ENCODE results near the gene PITPNM3.

The PITPNM3 gene

DNA sequence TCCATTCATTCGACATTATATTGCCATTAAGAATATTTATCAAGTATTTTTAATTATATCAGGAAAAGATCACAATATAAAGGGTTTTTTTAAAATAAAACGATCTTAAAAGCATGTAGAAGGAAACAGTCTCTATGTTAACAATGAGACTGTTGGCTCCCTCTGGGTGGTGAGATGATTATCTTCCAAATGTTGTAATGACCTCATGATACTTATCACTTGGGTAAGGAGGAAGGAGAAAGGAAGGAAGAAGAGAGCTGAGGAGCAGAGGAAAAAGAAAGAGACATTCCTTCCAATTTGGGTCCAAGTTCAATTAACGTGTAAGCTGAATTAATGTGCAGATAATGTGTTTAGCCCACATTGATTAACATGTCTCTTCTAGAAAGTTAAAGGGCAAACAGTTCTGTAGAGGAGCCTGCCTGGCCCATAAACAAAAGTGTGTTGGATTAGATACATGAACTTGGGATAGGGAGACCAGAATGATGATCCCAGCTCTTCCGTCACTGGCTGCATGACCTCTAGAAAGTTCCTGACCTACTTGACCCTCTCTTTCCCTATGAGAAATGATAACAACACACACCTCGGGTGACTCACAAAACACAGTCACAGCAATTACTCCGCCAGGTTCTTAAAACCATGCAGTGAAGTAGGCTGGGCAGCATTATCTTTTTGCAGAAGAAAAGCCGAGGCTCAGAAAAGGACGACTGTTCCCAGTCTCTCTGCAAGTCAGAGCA lies 80.1 kb downstream of the PITPNM3 start:
- DNase-seq = no peak

DNA sequence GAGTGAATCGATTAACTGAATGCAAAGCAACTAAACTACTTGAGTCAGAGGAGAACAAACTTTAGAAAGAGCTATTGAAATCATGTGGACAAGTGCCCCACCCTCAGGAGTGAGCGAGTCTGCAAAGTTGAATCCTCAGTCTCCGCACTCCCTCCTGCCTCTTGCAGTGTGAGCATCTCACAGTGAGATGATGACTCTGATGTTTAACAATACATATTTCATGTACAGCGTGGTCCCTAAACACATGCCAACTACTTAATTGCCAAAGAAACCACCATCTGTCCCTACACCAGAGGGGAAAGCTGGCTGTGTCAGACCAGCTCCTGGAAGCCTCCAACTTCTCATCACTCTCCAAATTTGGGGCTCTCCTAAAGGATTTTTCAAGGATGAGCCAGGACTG lies 80.9 kb downstream of the PITPNM3 start:
- no peak for DNase-seq

DNA sequence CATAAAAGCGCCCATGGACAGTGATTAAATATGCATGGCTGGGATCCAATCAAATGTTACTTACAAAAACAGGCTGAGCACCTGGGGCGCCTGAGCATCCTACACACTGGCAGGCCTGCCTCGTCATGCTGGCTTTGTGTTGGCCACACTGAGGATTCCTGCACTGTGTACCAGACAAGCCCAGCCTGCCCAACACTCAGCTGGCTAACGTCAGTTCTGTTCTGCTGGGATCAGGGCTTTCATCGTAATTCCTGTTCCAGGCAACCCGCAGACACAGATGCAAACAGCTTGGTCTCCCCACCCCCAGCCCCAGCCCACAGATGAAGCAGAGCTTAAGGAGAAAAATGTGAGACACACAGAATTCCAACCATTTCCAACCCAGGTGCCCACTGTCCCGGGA lies 81.4 kb downstream of the PITPNM3 start:
- no peak for DNase-seq

DNA sequence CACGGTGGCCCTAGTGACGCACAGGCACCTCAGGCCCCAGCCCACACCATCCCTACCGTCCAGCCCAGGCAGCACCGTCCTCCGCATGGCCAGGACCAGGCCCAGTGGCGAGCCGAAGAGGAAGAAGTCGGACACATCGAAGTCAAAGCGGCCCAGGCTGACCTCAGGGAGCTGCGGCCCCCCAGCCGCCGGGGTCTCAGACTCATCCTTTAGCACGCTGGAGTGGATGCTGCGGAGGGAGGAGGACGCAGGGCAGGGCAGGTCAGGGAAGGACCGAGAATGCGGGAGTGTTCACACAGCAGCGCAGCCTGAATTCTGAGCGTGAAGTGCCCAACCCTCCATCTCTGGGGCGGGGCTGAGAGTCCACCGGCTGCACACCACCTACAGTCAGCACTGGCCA lies 82.0 kb downstream of the PITPNM3 start:
- DNase-seq = no peak

DNA sequence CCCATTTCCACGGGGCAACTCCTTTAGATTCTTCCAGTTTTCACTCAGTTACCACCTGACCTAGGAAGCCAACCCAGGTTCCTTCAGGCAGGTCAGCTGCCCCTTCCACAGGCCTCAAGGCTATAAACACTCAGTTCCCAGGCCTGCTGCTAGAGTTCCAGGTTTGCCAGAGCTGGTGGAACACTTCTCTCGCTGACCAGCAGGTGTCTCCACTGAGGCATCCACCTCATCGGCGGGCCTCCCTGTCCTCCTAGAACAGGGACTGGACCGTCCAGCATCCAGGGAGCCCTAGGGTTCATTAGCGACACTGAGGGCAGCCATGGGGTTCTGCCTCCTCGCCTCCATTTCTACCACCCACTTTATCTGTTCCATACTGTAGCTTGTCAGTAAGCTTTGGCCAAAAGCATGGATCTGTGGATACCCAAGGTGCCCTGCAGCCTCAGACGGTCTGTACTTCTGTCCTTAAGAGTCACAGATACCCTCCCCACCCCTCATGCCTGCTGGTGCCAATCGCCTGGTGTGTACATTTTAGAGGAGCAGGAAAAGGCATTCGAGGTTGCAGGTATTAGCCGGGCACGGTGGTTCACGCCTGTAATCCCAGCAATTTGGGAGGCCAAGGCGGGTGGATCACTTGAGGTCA lies 83.1 kb downstream of the PITPNM3 start:
- no peak for DNase-seq

DNA sequence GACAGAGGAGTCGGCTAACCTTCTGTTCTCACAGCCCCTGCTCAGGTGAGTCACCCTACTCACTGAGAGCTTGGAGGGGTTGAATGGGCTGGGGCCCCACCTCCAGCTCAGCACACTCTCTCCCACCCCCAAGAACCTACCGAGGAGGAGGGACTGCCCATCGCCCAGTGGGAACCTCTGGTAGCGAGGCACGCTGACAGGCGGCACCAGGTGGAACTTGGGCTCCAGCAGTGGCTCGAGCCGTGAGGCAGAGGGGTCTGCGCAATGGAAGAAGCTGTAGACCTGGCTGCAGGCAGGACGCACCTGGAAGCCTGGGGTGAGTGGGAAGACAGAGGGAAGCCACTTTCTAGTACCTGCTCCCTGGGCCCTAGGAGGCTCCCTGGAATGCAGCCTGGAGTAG lies 83.8 kb downstream of the PITPNM3 start:
- no peak for DNase-seq

DNA sequence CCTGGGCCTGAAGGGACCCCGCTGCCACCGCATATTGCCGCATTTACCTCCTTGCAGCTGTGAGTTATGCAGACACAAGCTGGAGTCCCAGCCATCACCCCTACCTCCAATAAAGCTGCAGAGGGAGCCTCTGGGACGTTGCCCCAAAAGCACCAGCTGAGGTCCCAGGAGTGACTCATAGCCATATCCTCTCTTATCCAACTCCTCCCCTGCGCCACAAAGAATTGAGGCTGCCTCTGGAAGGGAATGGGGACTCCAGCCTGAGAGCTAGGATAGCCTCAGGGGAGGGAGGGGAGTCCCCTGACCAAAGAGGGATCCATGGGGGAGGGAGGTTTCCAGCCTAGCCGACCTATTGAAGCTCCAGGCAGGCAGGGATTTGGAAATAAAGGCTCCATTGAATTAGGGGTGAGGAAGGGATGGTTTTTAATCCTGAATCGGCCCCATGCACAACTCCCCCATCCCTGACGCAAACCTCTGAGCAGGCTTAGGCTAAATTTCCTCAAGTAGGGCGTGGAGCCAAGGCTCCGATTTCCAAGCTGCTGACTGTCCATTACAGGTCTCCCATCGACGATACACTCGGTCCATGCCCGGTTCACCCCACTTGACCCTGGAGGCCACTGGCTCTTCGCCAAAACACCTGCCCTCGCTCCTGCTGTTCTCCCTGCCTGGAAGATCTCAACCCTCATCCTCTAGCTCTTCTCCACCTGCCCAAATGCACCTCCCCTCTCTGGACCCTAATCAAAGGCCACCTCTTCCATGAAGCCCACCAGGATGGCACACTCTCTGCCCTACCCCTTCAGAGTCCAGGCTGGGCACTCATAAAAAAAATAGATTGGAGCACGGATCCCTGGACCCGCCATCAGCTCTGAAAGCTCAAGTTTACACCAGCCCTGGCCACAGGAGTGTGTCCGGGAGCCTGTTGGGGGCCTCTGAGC lies 84.6 kb downstream of the PITPNM3 start:
- DNase-seq = no peak

DNA sequence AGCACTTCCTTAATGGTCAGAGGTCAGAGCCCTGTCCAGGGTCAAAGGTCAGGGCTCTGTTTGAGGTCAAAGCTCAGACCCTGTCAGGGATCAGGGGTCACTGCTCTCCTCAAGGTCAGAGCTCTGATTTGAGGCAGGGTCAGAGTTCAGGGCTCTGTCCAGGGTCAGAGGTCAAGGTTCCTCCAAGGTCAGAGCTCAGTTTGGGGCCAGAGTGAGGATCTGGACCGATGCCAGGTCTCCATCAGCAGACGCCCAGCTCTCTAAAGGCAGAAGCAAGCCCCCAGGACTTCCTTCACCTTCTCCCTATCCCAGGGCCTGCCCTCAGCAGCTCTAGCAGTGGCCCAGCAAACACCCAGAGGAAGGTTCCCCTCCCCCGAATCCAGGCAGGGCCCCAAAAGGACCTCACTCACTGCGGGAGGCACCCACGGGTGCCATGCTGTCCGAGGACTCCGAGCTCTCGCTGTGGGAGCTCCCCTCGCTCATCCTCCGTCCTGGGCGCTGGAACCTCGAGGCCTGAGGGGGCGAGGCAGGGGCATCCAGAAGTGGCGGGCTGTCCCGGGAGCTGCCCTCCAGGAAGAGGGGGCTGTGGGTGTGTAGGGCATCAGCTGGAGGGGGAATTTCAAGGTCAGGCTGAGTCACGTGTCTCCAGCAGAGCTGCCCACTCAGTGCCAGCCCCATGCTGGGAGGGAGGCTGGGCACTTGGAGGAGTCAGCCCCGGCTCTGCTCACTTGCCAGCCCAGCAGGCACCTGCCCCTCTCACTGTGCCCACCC lies 85.4 kb downstream of the PITPNM3 start:
- DNase-seq = no peak

DNA sequence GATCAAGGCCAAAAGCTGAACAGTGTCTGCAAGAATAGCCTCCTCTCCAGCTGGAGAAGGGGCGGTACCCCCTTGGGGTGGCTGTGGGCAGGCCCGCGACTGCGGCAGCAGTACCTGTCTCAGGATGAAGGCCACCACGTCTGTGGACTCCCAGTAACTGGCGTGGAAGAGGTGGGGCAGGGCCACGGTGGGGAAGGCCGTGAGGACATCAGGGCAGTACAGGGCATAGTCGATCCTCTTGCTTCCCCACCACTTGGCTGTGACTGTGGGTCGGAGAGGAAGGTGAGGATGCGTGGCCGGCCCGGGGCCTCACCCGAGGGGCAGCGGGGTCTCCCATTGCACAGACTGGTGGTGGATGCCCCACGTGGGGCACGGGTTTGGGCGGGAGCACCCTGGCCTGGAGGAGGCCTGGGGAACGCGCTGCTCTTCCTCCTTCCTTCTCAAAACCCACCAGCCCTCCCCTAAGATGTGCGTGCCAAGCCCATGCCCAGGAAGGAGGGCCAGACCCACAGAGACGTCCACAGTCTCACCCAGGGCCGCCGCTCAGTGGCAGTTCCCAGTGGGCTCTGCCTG lies 86.1 kb downstream of the PITPNM3 start:
- DNase-seq = no peak

DNA sequence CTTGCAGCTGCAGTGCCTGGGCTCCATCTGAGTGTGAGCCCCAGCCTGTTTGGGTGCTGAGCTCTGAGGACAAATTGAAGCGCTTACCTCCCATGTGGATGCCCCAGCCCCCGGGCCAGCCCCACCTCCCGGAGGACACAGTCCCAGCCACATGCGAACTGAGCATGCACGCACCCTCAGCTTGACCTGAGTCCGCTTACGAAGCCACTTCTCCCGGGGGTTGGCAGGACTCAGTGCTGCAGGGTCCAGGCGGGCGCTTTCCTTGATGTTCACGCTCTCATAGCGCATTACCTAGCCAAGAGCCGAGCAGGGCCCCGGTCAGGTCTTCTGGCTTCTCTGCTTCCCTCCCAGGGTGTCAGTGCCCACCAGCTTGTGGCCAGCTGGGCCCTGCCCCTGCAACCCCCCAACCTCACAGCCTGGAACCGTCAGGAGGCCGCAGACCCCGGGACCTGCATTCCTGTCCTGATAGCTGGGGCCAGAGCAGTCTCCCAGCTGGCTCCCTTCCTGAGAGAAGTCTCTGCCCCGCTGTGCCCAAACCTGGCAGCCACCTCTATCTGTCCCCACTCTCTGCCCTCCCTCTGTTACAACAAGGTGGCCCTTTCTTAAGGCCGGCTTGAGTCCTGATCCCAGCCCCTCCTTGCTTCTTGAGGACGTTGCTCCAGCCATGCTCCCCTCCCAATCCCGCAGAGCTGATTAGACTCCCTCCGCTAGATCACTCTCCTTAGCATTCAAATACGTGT lies 88.1 kb downstream of the PITPNM3 start:
- no peak for DNase-seq

DNA sequence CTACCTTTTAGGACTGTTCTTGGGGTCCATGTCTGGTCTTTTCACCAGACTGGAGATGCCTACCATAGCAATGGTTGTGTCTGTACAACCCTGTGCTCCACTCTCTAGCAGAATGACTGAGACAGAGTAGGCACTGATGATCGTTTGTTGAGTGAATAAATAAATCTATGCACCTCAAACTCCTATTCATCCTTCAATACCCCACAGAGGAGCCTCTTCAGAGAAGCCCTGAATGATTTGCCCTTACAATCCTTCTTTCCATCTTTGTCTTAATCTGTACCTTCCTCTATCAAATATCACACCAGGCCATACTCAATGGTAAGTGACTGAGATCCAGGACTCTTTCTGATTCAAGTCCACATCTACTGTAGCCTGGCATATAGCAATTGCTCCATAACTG lies 88.8 kb downstream of the PITPNM3 start:
- no peak for DNase-seq

DNA sequence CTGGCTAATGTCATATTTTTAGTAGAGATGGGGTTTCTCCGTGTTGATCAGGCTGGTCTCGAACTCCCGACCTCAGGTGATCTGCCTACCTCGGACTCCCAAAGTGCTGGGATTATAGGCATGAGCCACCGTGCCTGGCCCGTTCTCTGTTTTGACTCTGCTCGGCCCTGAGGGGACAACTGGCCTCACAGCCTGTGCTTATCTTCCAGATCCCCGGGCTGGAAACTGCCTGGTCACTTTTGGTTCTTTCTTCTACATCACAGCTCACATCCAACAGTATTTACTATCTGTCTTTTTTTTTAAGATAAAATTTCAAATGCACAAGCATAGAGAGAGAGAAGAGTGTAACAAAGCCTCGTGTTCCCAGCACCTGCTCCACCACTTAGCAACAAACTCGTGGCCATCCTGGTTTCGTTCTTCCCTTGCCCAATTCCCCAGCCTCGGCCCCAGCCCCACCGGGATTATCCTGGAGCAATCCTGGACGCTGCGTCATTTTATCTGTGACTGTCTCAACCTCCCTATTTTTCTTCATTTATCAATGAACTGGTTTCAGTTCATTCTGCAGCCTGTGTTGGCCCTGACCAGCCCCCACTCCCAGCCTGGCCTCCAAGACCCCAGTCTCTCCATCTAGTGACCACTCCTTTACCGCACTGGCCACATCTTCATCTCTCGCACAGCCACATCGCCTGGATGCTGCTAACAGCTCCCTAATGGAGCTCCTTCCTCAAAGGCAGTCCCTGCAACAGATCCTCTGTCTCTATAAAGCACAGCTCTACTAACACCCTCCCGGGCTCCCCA lies 91.0 kb downstream of the PITPNM3 start:
- no peak for DNase-seq

DNA sequence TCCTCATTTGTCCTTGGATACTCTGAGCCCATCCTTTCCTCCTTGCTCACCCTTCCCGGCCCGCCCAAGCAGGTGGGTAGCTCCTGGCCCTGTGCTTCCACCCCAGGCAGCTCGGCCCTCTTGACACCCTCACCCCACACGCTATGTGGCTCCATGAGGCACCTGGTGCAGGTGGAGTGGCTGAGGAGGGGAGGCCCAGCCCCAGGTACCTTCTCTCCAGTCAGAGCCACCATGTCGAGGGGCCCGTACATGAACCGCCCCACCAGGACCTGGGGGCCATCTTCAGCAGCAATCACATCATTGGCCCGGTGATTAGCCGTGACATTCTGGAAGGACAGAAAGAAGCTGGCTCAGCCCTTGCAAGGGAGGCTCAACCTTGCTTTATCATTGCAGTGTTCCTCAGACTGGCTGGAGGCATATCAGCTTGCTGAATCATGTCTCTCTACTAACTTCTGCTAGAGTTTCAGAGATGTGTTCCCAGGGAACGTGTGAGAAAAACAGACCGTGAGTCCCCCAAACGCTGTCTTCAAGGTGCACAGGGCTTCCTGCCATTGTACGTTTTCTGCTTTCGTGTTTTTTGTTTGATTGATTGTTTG lies 91.8 kb downstream of the PITPNM3 start:
- no peak for DNase-seq

DNA sequence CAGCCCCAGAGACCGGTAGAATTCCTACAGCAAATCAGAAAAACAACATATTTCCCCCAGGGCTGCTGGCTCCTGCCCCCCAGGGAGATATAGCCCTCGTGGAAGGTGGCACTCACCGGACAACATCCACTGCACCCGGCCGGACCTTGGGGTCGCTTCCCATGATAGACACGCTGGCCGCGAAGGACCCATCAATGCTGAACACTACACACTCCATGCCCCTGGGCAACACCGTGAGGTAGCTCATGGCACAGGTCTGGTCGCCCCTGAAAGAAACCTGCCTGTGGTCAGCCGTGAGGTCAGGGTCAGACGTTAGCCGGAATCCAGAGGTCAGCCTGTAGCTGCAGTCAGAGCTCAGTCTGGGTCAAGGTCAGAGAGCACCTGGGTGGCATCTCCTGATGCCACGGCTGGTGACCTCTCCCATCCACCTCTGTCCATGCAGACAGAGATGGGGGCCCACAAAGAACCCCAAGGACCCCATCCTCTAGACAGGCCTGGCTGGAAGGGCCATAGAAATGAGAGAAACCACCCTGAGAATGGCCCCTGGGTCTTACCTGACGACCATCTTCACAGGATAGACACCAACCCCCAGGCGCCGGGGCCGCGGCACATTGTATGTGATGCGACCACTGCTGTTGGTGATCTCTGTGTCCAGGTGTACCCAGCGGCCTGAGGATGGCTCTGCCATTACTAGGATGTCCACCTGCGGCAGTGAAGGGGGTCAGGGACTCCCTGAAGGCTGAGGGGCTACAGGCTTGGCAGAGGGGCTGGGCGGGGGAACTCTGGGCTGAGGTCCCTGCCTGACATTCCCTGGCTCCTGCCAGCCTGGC lies 92.5 kb downstream of the PITPNM3 start:
- no peak for DNase-seq

DNA sequence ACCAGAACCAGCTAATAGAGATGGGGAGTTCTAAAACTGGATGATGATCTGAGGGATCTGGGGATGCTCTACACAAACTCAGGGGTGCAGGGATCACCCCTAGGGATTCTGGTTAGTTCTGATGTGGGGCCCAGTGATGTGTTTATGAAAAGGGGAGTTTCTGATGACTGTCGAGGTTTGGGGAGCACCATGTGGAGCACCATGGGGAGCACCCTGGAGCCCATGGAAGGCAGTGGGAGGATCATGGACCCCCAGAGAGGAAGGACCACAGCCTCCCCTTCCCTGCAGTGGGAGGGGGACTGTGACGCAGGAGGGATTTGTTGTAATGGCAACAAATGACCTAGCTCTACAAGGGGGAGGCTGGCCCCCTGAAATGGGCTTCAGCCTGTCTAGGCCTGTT lies 93.7 kb downstream of the PITPNM3 start:
- no peak for DNase-seq

DNA sequence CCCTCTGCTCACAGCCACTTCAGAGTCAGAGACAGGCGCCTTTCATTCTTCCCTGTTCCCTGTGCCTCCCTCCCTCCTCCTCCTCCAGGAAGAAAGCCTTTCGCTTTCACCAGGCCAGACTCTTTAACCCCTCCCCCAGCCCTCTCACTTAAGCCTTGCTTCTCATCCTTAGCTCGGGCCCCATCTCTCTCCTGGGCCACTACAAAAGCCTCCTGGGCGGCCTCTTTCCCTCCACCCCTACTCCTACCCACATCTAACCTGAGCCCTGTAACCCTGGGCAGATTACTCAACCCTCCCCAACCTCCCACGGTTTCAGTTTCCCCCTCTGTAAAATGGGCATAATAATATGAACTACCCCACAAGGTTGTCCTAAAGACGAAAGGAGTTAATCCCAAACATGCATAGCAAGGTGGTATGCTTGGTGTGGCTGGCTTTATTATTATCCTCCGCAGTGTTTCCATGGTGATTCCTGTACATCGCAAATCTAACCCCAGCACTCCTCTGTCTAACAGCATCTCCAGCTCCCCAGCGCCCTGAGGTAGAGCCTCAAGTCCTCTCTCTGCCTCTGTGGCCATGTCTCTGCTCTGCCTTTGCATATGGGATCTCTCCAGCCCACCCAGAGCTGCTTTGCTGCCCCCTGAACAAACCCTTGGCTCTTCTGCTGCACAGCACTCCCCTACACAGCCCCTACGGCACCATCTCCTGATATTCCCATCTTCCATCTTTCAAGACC lies 94.4 kb downstream of the PITPNM3 start:
- DNase-seq = no peak

DNA sequence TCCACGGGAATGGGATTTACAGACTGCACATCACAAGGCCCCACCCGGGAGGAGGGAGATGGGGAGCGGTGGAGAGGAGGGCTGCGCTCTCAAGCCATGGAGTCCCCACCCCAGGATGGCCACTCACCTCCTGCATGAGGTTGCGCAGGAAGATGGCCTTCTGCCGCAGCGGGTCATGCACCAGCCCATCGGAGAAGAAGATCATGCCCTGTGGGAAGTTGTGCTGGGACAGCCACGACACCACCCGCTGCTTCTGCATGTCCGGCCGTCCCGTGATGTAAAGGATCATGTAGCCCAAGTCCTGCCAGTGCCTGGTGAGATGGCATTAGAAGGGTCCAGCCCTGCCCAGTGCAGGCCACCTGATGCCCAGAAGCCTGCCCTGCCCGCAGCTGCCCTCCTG lies 95.1 kb downstream of the PITPNM3 start:
- no peak for DNase-seq

DNA sequence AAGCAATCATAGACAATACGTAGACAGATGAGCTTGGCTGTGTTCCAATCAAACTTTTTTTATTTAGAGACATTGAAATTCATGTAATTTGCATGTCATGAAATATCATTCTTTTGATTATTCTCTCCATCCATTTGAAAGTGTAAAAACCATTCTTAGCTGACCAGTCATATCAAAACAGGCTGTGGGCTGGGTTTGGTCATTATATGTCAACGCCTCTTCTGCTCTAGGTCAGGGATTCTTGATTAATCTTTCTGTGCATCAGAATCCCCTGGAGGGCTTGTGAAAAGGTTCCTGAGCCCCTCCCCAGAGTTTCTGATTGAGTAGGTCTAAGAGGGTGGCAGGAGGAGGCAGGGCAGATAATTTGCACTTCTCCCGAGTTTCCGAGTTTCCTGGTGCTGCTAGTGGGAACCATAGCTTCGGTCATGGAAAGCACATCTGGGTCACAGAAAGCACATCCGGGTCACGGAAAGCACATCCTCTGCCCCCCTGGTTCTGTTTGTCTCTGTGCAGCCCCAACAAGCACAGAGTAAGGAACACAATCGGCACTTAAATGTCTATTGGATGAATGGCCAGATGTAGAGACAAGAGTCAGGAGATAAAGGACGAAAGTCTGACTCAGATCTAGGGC lies 95.7 kb downstream of the PITPNM3 start:
- DNase-seq = no peak

Data from NCI-H1417 treated with DMSO at 0.1 percent for 48 hours (cell line).